Spleen (tissue), 11 donors: ENCODE measurements around the gene CALML4. TPM values are rescaled to one million over a fixed set of nuclear protein-coding genes. Genes with fewer than 3 reads are reported as not detected.
"Not testable (repeated sequence)": the region's sequence is repeated elsewhere in the genome, so short reads cannot be mapped to it uniquely, and the experiment has no call there.

Source experiments
- DNase-seq: peaks from one replicate; pipeline ENCODE4 v3.0.0-alpha.2; 2020
- H3K27ac ChIP-seq, 8 donors: fragments of 200-600 bp; sonication (generic) in 7 of 8; 1 replicate in 4 of 8; 2 replicates in 4 of 8; pipeline versions ENCODE4 v1.5.0 to v1.8.0; 2016 to 2021; ENCODE audit warnings: inconsistent platforms in 4 of 8, mild to moderate bottlenecking in 4 of 8, moderate library complexity in 1 of 8
- H3K27me3 ChIP-seq, 7 donors: fragments of 200-600 bp; sonication (generic) in 6 of 7; replicated peaks in 1 of 7; 1 replicate in 4 of 7; 2 replicates in 3 of 7; pipeline versions ENCODE4 v1.5.0 to v1.8.0; 2016 to 2021; ENCODE audit warnings: inconsistent platforms in 3 of 7, mild to moderate bottlenecking in 1 of 7
- H3K36me3 ChIP-seq, 6 donors: fragments of 200-600 bp; sonication (generic) in 5 of 6; 1 replicate in 4 of 6; 2 replicates in 2 of 6; pipeline versions ENCODE4 v1.5.0 to v1.8.0; 2016 to 2021; ENCODE audit warnings: inconsistent platforms in 2 of 6
- H3K4me1 ChIP-seq, 6 donors: fragments of 200-600 bp; sonication (generic) in 5 of 6; 1 replicate in 3 of 6; 2 replicates in 3 of 6; pipeline versions ENCODE4 v1.5.0 to v1.8.0; 2016 to 2021; ENCODE audit warnings: inconsistent platforms in 3 of 6
- H3K4me3 ChIP-seq, 8 donors: fragments of 200-600 bp; sonication (generic) in 7 of 8; 1 replicate in 4 of 8; 2 replicates in 4 of 8; pipeline versions ENCODE4 v1.5.0 to v1.8.0; 2016 to 2021; ENCODE audit warnings: inconsistent platforms in 4 of 8, mild to moderate bottlenecking in 4 of 8, moderate library complexity in 2 of 8
- H3K9me3 ChIP-seq, 8 donors: fragments of 200-600 bp; sonication (generic) in 7 of 8; 1 replicate in 4 of 8; 2 replicates in 4 of 8; pipeline versions ENCODE4 v1.5.0 to v1.8.0; 2016 to 2021; ENCODE audit warnings: inconsistent platforms in 4 of 8
- POLR2A ChIP-seq, 3 donors: fragments of 450-650 bp; IDR thresholded peaks; one replicate each; pipeline ENCODE4 v1.5.1; 2017; ENCODE audit warnings: antibody characterized with exemption in 3 of 3, mild to moderate bottlenecking in 1 of 3
- POLR2AphosphoS5 ChIP-seq, 3 donors: sonication (generic); formaldehyde crosslinking; IDR thresholded peaks; one replicate each; pipeline ENCODE4 v1.5.1; 2017; ENCODE audit warnings: antibody characterized with exemption in 3 of 3
- WGBS, 5 donors: extraction: QIAGEN DNeasy Blood & Tissue Kit in 3 of 5; methylation state at CpG; one replicate each; pipeline versions ENCODE4 v1.1.5 to v1.1.7; 2013 to 2018; 5-methylcytosine and 5-hydroxymethylcytosine counted together
- intact Hi-C: fragments of 100-400 bp; cut with DNase I; formaldehyde crosslinking; loops from one replicate; pipeline ENCODE4 v1.15.0; 2023; ENCODE audit warnings: low total_unique reads
- polyA plus RNA-seq, 3 donors: library from polyadenylated mRNA; stranded (reverse); fragments of 200-250 nt; gene quantifications; one replicate each; pipeline ENCODE4 v1.2.1, GENCODE V29; 2013
- total RNA-seq, 7 donors: library from RNA; depleted of rRNA in 3 of 7; stranded (reverse); fragments of >200 nt in 3 of 7; fragmentation: NEBNext Ultra II Directional in 4 of 7; extraction: Animal tissue kit (Norgen Biotek cat#: 25700) in 4 of 7; gene quantifications; one replicate each; pipeline versions ENCODE4 v1.1.0 to v1.2.1, GENCODE V29; 2016 to 2021
- TF ChIP-seq, protein P1 (sequence below), 11 experiments: fragments of 200-600 bp in 7 of 11; fragments of 450-650 bp in 4 of 11; sonication (generic) in 4 of 11; IDR thresholded peaks in 8 of 11; conservative IDR thresholded peaks in 3 of 11; 1 replicate in 7 of 11; 2 replicates in 4 of 11; pipeline versions ENCODE4 v1.4.0 to v1.8.0; 2016 to 2021; ENCODE audit warnings: antibody characterized with exemption in 11 of 11, inconsistent platforms in 4 of 11, mild to moderate bottlenecking in 1 of 11
- donor health status: healthy with polysubstance abuse.
- donor health status: DM: no; HTN: no; CAD: no; lungs with moderate emphysema.
- donor health status: DM: no; HTN: no; CAD: no.
- donor health status: Bipolar disorder and iron deficiency.
- donor health status: healthy.
- donor health status: DM: no; HTN: no; CAD: no.
- donor health status: DM: yes; HTN: yes; CAD: no.

The CALML4 gene
- total and polyA plus RNA-seq, 10 donors: 7.8 to 15.9 (median 10.0) TPM

GRCh38 chr15:68228143-68228970, 23.2 kb upstream of the CALML4 start:
- H3K4me1 ChIP-seq: peaks cover 13 to 75% (median 39%) of the 10 kb centered on the region in 6 donors
- intact Hi-C loops: no loop called here
- DNase-seq: no peak
- H3K36me3 ChIP-seq: no peaks in the 10 kb centered on the region
- H3K27ac ChIP-seq: peak overlapping the region; percentile 43 to 93 (median 86)
- TF ChIP-seq, protein P1, sequence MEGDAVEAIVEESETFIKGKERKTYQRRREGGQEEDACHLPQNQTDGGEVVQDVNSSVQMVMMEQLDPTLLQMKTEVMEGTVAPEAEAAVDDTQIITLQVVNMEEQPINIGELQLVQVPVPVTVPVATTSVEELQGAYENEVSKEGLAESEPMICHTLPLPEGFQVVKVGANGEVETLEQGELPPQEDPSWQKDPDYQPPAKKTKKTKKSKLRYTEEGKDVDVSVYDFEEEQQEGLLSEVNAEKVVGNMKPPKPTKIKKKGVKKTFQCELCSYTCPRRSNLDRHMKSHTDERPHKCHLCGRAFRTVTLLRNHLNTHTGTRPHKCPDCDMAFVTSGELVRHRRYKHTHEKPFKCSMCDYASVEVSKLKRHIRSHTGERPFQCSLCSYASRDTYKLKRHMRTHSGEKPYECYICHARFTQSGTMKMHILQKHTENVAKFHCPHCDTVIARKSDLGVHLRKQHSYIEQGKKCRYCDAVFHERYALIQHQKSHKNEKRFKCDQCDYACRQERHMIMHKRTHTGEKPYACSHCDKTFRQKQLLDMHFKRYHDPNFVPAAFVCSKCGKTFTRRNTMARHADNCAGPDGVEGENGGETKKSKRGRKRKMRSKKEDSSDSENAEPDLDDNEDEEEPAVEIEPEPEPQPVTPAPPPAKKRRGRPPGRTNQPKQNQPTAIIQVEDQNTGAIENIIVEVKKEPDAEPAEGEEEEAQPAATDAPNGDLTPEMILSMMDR (IDR thresholded peaks at IDR 0.05 in 8 of 11, conservative IDR thresholded peaks at IDR 0.05 in 3 of 11): no peak
- TF ChIP-seq POLR2A (IDR thresholded peaks at IDR 0.05) (no peak), POLR2AphosphoS5 (IDR thresholded peaks at IDR 0.05) (no peak)
- WGBS, 5 donors: 34 to 45% (median 38%) methylated on average over 24 to 25 of the region's 25 CpGs
- H3K9me3 ChIP-seq: no peaks in the 10 kb centered on the region
- H3K4me3 ChIP-seq: peak overlapping the region; percentile 81 to 96 (median 92)
- no peaks in the 10 kb centered on the region for H3K27me3 ChIP-seq

GRCh38 chr15:68227643-68228142, 22.6 kb upstream of the CALML4 start:
- WGBS, 5 donors: 77 to 95% (median 89%) methylated on average over 8 to 9 of the region's 9 CpGs
- peaks cover 13 to 68% (median 38%) of the 10 kb centered on the region in 6 donors for H3K4me1 ChIP-seq
- intact Hi-C loops: no loop called here
- H3K9me3 ChIP-seq: no peaks in the 10 kb centered on the region
- H3K27me3 ChIP-seq: no peaks in the 10 kb centered on the region
- H3K4me3 ChIP-seq: peak overlapping the region in 3 of 8 donors; percentile 91 to 95 (median 93)
- H3K27ac ChIP-seq: no peak overlapping the region
- H3K36me3 ChIP-seq: no peaks in the 10 kb centered on the region
- TF ChIP-seq POLR2A (IDR thresholded peaks at IDR 0.05): no peak
- TF ChIP-seq, protein P1 (IDR thresholded peaks at IDR 0.05 in 8 of 11, conservative IDR thresholded peaks at IDR 0.05 in 3 of 11): no peak
- no peak for TF ChIP-seq POLR2AphosphoS5 (IDR thresholded peaks at IDR 0.05)
- no peak for DNase-seq

DNA sequence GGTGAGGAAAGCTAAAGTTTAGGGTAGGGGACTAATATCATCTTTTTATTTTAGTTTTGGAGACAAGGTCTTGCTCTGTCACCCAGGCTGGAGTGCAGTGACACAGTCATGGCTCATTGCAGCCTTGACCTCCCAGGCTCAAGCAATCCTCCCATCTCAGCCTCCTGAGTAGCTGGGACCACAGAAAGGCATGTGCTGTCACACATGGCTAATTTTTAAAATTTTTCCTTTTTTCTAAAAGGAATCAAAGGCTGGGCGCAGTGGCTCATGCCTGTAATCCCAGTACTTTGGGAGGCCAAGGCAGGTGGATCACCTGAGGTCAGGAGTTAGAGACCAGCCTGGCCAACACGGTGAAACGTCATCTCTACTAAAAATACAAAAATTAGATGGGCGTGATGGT, 20.3 kb upstream of the CALML4 start:
- H3K4me1 ChIP-seq: peaks cover 12 to 56% (median 35%) of the 10 kb centered on the region in 6 donors
- H3K9me3 ChIP-seq, H3K4me3 ChIP-seq, DNase-seq, H3K27ac ChIP-seq, H3K27me3 ChIP-seq, H3K36me3 ChIP-seq, intact Hi-C loops: not testable (repeated sequence)
- WGBS, 5 donors: 92 to 98% (median 96%) methylated on average over 4 of the region's 4 CpGs

DNA sequence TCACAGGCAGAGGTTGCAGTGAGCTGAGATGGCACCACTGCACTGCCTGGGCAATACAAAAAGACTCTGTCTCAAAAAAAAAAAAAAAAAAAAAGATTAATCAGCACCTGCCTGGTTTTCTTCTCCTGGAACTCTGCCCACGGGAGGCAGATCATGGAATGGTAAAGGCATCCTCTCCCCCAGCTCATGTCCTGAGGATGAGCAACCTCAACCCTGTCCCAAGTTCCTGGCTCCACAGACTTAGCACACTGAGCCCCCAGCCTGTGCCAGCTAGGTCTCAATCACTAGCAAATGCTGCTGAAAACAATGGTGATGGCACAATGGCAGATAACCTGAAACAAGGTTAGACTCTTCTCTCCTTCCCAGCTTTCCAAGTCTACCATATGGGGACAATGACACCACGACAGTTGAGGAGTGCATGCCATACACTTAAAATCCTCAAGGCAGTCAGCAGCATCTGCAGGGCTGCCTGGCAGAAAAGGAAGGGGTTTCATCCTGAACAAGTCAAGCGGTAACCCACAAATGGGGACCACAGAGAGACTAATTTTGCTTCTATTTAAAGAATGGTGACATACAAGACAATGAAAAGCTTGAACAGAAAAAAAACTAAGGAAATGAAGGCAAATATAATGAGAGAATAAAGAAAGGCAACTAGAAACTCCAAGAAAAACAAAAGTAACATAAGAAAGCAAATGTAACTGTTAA, 19.6 kb upstream of the CALML4 start:
- intact Hi-C loops: no loop called here
- H3K27ac ChIP-seq: no peak overlapping the region
- H3K9me3 ChIP-seq: no peaks in the 10 kb centered on the region
- no peaks in the 10 kb centered on the region for H3K36me3 ChIP-seq
- WGBS, 5 donors: 39 to 52% (median 41%) methylated on average over 3 of the region's 3 CpGs
- H3K4me3 ChIP-seq: no peak overlapping the region
- TF ChIP-seq, protein P1 (IDR thresholded peaks at IDR 0.05 in 8 of 11, conservative IDR thresholded peaks at IDR 0.05 in 3 of 11): no peak
- no peak for TF ChIP-seq POLR2A (IDR thresholded peaks at IDR 0.05)
- TF ChIP-seq POLR2AphosphoS5 (IDR thresholded peaks at IDR 0.05): no peak
- no peaks in the 10 kb centered on the region for H3K27me3 ChIP-seq
- DNase-seq: no peak
- peaks cover 8 to 48% (median 28%) of the 10 kb centered on the region in 6 donors for H3K4me1 ChIP-seq
